HL-60 (cell line): ENCODE data around the gene TMEM225B.
A peak's percentile ranks its signal among the peaks of the same experiment; 100 is the strongest.

Source experiments
- DNase-seq, 2 experiments: peaks; one replicate each; pipeline ENCODE4 v3.0.0-alpha.2; 2010 to 2020; ENCODE audit warnings: low read depth in 1 of 2, low spot score in 1 of 2
- H3K27ac ChIP-seq: fragments of 250-450 bp; sonication (Bioruptor Pico); replicated peaks from 2 replicates; pipeline ENCODE4 v1.5.1; 2020; ENCODE audit warnings: mild to moderate bottlenecking, moderate library complexity
- H3K27me3 ChIP-seq: fragments of 250-450 bp; sonication (Bioruptor Pico); 2 replicates; pipeline ENCODE4 v1.5.1; 2021; ENCODE audit warnings: mild to moderate bottlenecking, moderate library complexity; ENCODE audit not compliant: insufficient read depth, poor library complexity, severe bottlenecking
- H3K4me3 ChIP-seq: replicated peaks from 2 replicates; pipeline ENCODE4 v1.5.1; 2011; ENCODE audit warnings: mild to moderate bottlenecking, control low read depth, low read length; ENCODE audit not compliant: insufficient read depth
- GABPA ChIP-seq: IDR thresholded peaks from 2 replicates; pipeline ENCODE4 v1.6.1; 2012; ENCODE audit warnings: low read depth
- POLR2AphosphoS5 ChIP-seq: IDR thresholded peaks from 2 replicates; pipeline ENCODE4 v1.6.1; 2012; ENCODE audit warnings: low read depth
- SPI1 ChIP-seq: IDR thresholded peaks from 2 replicates; pipeline ENCODE4 v1.6.1; 2012; ENCODE audit warnings: low read depth, mild to moderate bottlenecking, borderline replicate concordance
- TF ChIP-seq, protein P1 (sequence below): IDR thresholded peaks from one replicate; pipeline ENCODE4 v1.5.1; 2011; ENCODE audit warnings: low read length, control low read depth, inconsistent platforms; ENCODE audit not compliant: insufficient read depth
- TF ChIP-seq, protein P2 (sequence below): IDR thresholded peaks from 2 replicates; pipeline ENCODE4 v1.6.1; 2012; ENCODE audit warnings: low read depth; ENCODE audit not compliant: insufficient replicate concordance

TMEM225B gene

DNA sequence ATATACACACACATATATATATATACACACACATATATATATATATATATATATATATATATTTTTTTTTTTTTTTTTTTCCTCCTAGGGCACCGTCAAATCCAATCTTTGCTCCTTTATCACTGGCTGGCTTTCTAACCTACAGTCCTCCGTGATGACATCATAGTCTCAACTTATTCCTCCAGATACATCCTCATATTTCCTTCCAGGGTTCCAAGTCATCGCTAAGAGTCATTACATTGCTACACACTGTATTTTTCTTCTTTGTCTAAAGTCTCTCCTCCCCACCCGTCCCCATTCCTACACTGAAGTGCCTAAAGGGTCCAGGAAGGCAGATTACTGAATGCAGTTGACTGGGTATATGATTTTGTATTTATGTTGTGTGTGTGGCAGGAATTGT lies 45.0 kb upstream of the TMEM225B start:
- Histone ChIP-seq H3K27me3 (no peaks in the 10 kb centered on the region), H3K27ac (no peak overlapping the region), H3K4me3 (no peak overlapping the region)
- DNase-seq: no peak
- TF ChIP-seq SPI1 (no peak), GABPA (no peak), POLR2AphosphoS5 (no peak)
- TF ChIP-seq, protein P1, sequence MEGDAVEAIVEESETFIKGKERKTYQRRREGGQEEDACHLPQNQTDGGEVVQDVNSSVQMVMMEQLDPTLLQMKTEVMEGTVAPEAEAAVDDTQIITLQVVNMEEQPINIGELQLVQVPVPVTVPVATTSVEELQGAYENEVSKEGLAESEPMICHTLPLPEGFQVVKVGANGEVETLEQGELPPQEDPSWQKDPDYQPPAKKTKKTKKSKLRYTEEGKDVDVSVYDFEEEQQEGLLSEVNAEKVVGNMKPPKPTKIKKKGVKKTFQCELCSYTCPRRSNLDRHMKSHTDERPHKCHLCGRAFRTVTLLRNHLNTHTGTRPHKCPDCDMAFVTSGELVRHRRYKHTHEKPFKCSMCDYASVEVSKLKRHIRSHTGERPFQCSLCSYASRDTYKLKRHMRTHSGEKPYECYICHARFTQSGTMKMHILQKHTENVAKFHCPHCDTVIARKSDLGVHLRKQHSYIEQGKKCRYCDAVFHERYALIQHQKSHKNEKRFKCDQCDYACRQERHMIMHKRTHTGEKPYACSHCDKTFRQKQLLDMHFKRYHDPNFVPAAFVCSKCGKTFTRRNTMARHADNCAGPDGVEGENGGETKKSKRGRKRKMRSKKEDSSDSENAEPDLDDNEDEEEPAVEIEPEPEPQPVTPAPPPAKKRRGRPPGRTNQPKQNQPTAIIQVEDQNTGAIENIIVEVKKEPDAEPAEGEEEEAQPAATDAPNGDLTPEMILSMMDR: no peak
- TF ChIP-seq, protein P2, sequence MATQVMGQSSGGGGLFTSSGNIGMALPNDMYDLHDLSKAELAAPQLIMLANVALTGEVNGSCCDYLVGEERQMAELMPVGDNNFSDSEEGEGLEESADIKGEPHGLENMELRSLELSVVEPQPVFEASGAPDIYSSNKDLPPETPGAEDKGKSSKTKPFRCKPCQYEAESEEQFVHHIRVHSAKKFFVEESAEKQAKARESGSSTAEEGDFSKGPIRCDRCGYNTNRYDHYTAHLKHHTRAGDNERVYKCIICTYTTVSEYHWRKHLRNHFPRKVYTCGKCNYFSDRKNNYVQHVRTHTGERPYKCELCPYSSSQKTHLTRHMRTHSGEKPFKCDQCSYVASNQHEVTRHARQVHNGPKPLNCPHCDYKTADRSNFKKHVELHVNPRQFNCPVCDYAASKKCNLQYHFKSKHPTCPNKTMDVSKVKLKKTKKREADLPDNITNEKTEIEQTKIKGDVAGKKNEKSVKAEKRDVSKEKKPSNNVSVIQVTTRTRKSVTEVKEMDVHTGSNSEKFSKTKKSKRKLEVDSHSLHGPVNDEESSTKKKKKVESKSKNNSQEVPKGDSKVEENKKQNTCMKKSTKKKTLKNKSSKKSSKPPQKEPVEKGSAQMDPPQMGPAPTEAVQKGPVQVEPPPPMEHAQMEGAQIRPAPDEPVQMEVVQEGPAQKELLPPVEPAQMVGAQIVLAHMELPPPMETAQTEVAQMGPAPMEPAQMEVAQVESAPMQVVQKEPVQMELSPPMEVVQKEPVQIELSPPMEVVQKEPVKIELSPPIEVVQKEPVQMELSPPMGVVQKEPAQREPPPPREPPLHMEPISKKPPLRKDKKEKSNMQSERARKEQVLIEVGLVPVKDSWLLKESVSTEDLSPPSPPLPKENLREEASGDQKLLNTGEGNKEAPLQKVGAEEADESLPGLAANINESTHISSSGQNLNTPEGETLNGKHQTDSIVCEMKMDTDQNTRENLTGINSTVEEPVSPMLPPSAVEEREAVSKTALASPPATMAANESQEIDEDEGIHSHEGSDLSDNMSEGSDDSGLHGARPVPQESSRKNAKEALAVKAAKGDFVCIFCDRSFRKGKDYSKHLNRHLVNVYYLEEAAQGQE: no peak

DNA sequence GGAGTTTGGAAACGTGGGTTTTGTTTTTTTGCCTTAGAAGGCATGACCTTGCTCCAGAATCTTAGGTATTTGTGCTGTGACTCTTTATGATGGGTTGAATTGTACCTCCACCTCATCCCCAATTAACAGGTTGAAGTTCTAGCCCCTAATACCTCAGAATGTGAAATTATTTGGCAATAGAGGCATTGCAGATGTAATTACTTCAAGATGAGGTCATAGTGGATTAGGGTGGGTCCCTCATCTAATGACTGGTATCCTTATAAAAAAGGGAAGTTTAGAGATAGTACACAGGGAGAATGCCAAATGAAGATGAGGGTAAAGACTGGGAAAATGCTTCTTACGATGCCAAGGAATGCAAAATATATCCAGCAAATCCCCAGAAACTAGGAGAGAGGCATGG lies 43.1 kb upstream of the TMEM225B start:
- DNase-seq: no peak
- Histone ChIP-seq H3K27me3 (no peaks in the 10 kb centered on the region), H3K27ac (no peak overlapping the region), H3K4me3 (no peak overlapping the region)
- TF ChIP-seq, protein P1: no peak
- TF ChIP-seq SPI1 (no peak), POLR2AphosphoS5 (no peak), GABPA (no peak)
- TF ChIP-seq, protein P2: no peak

DNA sequence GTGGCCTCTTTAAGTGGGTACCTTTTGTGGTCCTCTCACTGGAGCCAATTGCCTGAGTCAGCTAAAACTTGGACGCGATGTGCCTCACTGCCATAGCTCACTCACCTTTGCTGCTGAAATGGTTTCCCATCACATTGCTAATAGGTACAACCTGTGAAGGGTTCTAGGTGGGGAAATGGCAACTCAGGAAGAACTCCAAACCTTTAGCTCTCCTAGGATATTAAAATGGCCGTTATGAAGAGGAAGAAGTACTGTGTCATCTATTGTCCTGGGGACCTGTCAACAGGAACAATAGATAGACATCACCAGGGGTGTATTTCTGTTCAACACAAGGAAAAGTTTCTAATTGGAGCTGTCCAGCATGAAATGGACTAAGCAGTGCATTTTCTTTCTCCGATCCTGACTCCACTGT lies 40.9 kb upstream of the TMEM225B start:
- H3K27me3 ChIP-seq: no peaks in the 10 kb centered on the region
- no peak for TF ChIP-seq GABPA
- no peak for TF ChIP-seq POLR2AphosphoS5
- TF ChIP-seq, protein P2: peak; percentile 86
- TF ChIP-seq, protein P1: no peak
- no peak for TF ChIP-seq SPI1
- peak overlapping the region; percentile 75 for H3K4me3 ChIP-seq
- DNase-seq: no peak
- H3K27ac ChIP-seq: no peak overlapping the region
